GM19328 (cell line): Measurements from ENCODE around the gene SCMH1.

Source experiments
- ATAC-seq: cut with Tn5 transposase; IDR thresholded peaks from one replicate; pipeline ENCODE4 v1.9.1; 2021; ENCODE audit warnings: mild to moderate bottlenecking, moderate library complexity; ENCODE audit not compliant: unreplicated experiment

Gene SCMH1

GRCh38 chr1:41241749-41242341, at the start of gene SCMH1:
TSS of gene SCMH1 (minus strand) at chr1:41242306. CDS start at chr1:41186133, 56,173 bp downstream.
- peak; percentile 36 for ATAC-seq

DNA sequence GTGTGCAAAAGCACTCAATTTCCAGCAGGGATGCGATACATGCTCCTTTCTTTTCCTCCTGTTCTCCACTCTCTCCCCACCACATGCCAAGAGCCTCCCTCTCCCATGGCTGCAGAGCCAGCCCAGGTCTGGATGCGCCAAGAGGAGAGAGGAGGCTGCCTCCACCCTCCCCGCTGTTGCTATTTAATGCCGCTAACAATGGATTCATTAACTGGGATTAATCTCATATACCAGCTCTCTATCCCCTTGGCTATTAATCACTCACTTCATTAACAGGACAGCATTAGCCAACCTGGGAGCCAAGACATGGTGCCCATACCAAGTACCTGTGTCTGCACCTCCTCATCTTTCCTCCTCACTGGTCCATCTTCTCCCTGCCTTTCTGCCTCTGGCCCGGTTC, 49.1 kb upstream of the SCMH1 start:
- no peak for ATAC-seq

- no peak for ATAC-seq
Observed at GRCh38 chr1:41289196-41289595, 47.1 kb upstream of the SCMH1 start.

DNA sequence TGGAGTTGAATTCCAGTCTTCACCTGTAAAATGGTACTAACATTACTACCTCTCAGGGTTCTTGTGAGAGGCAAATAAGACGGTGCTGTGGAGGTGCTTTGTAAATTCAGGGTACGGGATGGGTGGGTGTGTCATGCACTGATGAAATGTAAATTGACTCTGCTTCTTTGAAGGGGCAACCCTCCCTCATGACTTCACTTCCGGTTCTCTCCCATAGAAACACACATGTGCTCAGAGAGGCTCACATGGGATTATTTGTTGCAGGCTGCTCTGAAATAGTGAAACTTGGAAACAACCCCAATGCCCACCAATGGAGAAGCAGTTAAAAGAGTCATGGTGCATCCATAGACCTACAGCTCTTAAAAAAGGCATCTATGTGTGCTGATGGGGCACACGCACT, 44.9 kb upstream of the SCMH1 start:
- no peak for ATAC-seq

DNA sequence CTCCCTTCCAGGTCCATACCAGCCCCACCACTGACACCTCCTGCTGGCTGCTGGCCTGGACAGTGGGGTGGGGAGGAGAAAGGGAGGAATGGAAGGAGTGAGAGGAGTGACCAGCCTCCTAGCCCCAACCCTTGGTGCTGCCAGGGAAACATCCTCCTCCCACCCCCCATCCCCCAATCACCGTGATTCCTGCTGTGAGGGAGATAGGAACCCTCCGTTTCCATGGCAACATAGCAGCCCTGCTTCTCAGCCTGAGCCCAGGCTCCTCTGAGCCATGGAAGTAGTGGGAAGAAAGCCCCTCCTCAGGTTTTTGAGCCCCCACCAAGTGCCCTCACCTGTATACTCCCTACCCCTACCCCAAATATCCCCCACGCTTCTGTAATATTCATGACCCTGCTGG, 44.4 kb upstream of the SCMH1 start:
- ATAC-seq: no peak

GRCh38 chr1:41285818-41286217, 43.7 kb upstream of the SCMH1 start:
- no peak for ATAC-seq

- ATAC-seq: no peak
Observed at GRCh38 chr1:41284121-41284520, 42.0 kb upstream of the SCMH1 start.

DNA sequence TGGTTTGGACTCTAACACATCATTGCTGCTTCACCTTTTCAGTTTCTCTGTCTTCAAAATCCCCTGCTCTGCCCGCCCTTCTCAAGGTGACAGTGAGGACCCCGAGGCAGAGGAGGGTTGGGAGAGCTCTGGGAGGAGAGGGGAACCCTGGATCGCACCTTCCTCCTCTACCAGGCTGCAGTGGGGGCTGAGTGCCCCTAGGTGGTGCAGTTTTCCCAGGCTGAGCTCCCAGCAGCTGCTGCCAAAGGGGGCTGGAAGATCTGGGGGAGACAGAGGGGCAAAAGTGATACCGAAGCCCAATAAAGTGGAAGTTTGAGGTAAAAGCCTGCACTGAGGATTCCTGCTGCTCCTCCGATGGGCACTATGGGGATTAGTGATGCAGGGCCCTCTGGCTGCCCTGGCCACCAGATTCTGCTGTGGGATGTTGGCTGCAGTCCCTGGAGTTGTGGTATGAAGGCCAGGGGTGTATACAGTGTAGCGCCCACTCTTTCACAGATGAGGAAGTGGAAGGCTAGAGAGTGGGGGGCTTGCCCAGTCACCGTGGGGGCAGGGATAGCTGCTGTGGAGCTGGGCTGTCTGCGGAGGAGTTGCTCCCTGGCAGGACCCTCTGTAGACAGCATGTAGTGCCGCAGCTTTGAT, 40.7 kb upstream of the SCMH1 start:
- no peak for ATAC-seq

GRCh38 chr1:41281334-41281733, 39.2 kb upstream of the SCMH1 start:
- no peak for ATAC-seq

- no peak for ATAC-seq
Observed at GRCh38 chr1:41280202-41281032, 38.3 kb upstream of the SCMH1 start.

DNA sequence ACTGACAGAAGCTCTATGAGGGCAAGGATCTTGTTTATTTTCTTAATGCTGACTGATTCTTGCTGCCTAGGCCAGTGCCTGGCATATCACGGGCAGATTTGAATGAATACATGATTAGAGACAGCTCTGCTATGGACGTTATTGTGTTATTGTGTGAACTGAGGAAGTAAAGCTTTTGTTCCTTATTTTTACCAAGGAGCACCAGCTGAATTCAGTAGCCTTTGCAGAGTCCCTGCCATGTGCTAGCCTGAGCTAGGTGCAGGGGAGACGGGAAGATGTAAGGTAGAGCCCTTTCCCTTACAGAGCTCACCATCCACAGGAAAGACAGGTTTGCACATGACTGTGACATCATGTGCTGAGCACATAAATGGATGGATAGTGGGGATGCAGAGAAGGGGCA, 36.0 kb upstream of the SCMH1 start:
- ATAC-seq: no peak

GRCh38 chr1:41277371-41277975, 35.4 kb upstream of the SCMH1 start:
- ATAC-seq: no peak

DNA sequence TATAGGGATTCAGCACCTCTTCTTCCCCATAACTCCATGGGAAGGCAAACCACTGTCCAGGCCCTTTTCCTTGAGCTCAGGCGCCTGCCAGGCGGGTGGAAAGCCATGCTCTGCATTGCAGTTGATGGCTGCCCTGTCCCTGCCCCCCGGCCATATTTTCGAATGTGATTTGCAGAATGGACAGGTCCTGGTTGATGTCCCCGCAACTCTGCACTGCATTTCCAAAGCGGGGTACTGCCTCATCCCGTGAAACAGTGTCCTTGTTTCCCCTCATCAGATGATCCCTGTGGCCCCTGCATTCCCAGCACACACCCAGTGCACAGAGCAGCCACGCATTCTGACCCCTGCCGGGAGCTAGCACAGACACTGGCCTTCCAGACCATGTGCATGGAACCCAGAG, 33.7 kb upstream of the SCMH1 start:
- ATAC-seq: no peak

GRCh38 chr1:41274752-41275545, 32.8 kb upstream of the SCMH1 start:
- no peak for ATAC-seq

DNA sequence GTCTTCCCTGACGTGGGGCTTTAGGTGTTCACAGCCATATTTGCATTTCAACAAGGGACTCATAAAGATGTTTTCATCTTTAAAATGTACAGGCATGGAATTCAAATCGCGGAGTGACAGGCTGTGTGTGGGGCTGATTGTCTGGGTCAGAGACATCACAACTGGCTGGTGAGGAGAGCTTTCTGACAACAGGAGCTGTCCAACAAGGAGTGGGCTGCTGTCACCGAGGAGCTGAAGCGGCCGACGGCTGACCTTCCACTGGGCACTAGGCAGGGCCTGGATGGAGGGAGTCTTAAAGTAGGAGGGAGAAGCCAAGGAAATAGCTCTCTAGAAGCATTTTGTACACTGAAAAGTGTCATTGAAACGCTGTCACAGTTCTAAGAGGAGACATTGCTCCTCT, 30.5 kb upstream of the SCMH1 start:
- ATAC-seq: no peak

GRCh38 chr1:41268154-41268770, 26.2 kb upstream of the SCMH1 start:
- ATAC-seq: no peak

DNA sequence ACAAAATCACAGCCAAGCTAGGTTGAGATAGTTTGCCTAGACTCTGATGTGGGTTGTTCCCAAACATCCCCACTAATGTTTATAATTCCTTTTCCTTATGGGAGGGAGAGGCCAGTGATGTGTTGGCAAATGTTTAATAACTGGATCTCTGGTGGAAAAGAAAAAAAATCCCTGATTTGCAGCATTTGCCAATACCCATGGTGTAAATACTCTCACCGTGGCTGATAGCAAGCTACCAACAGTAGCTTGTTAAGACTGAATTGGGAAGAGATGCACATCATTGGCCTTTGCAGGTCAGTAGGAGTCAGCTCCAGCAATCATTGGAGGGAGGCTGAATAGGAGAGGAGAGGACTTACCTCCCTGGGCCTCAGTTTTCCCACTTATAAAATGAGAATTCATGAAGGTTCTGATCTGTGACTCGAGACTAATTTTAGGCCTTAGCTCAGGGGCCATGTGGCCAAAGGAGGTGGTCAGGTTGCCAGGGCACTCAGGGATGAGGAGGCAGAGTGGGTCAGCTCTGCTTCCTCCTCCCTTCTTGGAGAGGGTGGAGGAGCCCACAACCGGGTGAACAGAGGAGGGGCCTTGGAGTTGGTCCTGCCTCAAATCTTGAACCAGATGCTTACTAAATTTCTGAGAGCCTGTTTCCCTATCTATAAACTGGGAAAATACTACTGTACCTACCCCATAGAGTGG, 20.0 kb upstream of the SCMH1 start:
- ATAC-seq: no peak

- ATAC-seq: no peak
Observed at GRCh38 chr1:41260768-41261167, 18.7 kb upstream of the SCMH1 start.

GRCh38 chr1:41259221-41259620, 17.1 kb upstream of the SCMH1 start:
- ATAC-seq: no peak

GRCh38 chr1:41255978-41256377, 13.9 kb upstream of the SCMH1 start:
- ATAC-seq: no peak
